Hematopoietic multipotent progenitor cell treated with erythropoietin and hydrocortisone succinate and interleukin-3 and kit ligand, for 4 days (in vitro differentiated cells): ENCODE measurements around the gene GCKR.
A peak's percentile ranks its signal among the peaks of the same experiment; 100 is the strongest.
"Not testable (repeated sequence)": the region's sequence is repeated elsewhere in the genome, so short reads cannot be mapped to it uniquely, and the experiment has no call there.

Experiments used
- DNase-seq: peaks from one replicate; pipeline ENCODE4 v3.0.0-alpha.2; 2015

Gene GCKR

GRCh38 chr2:27509326-27509725 lies 12.7 kb downstream of the GCKR start:
- peak; percentile 52 for DNase-seq

GRCh38 chr2:27518113-27518781 lies 21.6 kb downstream of the GCKR start:
- no peak for DNase-seq

- DNase-seq: no peak
These were observed 22.1 kb downstream of the GCKR start for GRCh38 chr2:27518782-27519113.

- no peak for DNase-seq
These were observed 23.7 kb downstream of the GCKR start for GRCh38 chr2:27520316-27520715.

GRCh38 chr2:27522400-27522945 lies 25.8 kb downstream of the GCKR start:
- no peak for DNase-seq

- no peak for DNase-seq
These were observed 30.5 kb downstream of the GCKR start for GRCh38 chr2:27527182-27527581.

- DNase-seq: no peak
These were observed 35.3 kb downstream of the GCKR start for GRCh38 chr2:27531983-27532382.

- no peak for DNase-seq
These were observed 40.6 kb downstream of the GCKR start for GRCh38 chr2:27537287-27537686.

GRCh38 chr2:27538839-27539450 lies 42.3 kb downstream of the GCKR start:
- DNase-seq: not testable (repeated sequence)

- DNase-seq: not testable (repeated sequence)
These were observed 43.0 kb downstream of the GCKR start for GRCh38 chr2:27539649-27540048.

- no peak for DNase-seq
These were observed 47.6 kb downstream of the GCKR start for GRCh38 chr2:27544143-27544821.

GRCh38 chr2:27545348-27546141 lies 48.9 kb downstream of the GCKR start:
- no peak for DNase-seq

- DNase-seq: no peak
These were observed 52.7 kb downstream of the GCKR start for GRCh38 chr2:27549303-27549702.

GRCh38 chr2:27551514-27551913 lies 54.9 kb downstream of the GCKR start:
- no peak for DNase-seq

- DNase-seq: no peak
These were observed 56.3 kb downstream of the GCKR start for GRCh38 chr2:27552941-27553340.

- not testable (repeated sequence) for DNase-seq
These were observed 57.8 kb downstream of the GCKR start for GRCh38 chr2:27554451-27554850.

- DNase-seq: no peak
These were observed 62.6 kb downstream of the GCKR start for GRCh38 chr2:27559228-27559627.

- no peak for DNase-seq
These were observed 64.4 kb downstream of the GCKR start for GRCh38 chr2:27561060-27561459.

GRCh38 chr2:27566628-27567027 lies 70.0 kb downstream of the GCKR start:
- no peak for DNase-seq

GRCh38 chr2:27569398-27569797 lies 72.8 kb downstream of the GCKR start:
- DNase-seq: no peak

GRCh38 chr2:27571197-27571596 lies 74.6 kb downstream of the GCKR start:
- DNase-seq: no peak

GRCh38 chr2:27571681-27572080 lies 75.0 kb downstream of the GCKR start:
- DNase-seq: no peak

GRCh38 chr2:27572439-27572838 lies 75.8 kb downstream of the GCKR start:
- DNase-seq: no peak
